WERI-Rb-1 (cell line): ENCODE measurements around the gene SRGAP3.

Experiments
- DNase-seq: peaks from one replicate; pipeline ENCODE4 v3.0.0-alpha.2; 2020
- H3K27ac ChIP-seq: fragments of 250-450 bp; sonication (Bioruptor Pico); 2 replicates; pipeline ENCODE4 v1.5.1; 2020; ENCODE audit warnings: mild to moderate bottlenecking, moderate library complexity
- H3K27me3 ChIP-seq: fragments of 250-450 bp; sonication (Bioruptor Pico); 2 replicates; pipeline ENCODE4 v1.5.1; 2021; ENCODE audit warnings: mild to moderate bottlenecking, low read depth, moderate library complexity; ENCODE audit not compliant: insufficient read depth, severe bottlenecking
- H3K36me3 ChIP-seq: fragments of 250-450 bp; sonication (Bioruptor Pico); 2 replicates; pipeline ENCODE4 v1.5.1; 2020; ENCODE audit warnings: mild to moderate bottlenecking, moderate library complexity
- H3K4me3 ChIP-seq: 2 replicates; pipeline ENCODE4 v1.5.1; 2011; ENCODE audit warnings: low read depth, mild to moderate bottlenecking, control low read depth, low read length
- H3K9me3 ChIP-seq: fragments of 250-450 bp; sonication (Bioruptor Pico); 2 replicates; pipeline ENCODE4 v1.5.1; 2021; ENCODE audit warnings: mild to moderate bottlenecking, moderate library complexity; ENCODE audit not compliant: severe bottlenecking
- CTCF ChIP-seq: IDR thresholded peaks from 2 replicates; pipeline ENCODE4 v1.5.1; 2011; ENCODE audit warnings: low read depth, mild to moderate bottlenecking, control low read depth, inconsistent platforms, low read length

Gene SRGAP3

DNA sequence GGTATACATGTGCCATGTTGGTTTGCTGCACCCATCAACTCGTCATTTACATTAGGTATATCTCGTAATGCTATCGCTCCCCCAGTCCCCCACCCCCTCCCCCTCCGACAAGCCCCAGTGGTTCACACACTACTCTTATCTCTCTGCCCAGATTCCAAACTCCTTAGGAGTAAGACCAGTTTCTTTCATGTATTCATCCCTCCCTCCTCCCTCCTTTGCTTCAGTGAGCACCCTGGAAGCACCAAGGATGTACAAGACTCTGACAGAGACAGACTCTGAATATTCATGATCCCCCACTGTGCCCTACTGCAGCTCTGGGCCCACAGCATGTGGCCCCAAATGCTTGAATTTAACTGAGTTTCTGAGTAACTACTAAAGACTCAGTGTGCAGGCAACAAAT, 172.4 kb downstream of the SRGAP3 start:
- H3K27ac ChIP-seq: no peak overlapping the region
- no peaks in the 10 kb centered on the region for H3K9me3 ChIP-seq
- H3K4me3 ChIP-seq: no peak overlapping the region
- no peak for DNase-seq
- H3K36me3 ChIP-seq: peaks cover 4% of the 10 kb centered on the region; the same call in 1 of the 2 replicates
- no peak for TF ChIP-seq CTCF
- no peaks in the 10 kb centered on the region for H3K27me3 ChIP-seq

DNA sequence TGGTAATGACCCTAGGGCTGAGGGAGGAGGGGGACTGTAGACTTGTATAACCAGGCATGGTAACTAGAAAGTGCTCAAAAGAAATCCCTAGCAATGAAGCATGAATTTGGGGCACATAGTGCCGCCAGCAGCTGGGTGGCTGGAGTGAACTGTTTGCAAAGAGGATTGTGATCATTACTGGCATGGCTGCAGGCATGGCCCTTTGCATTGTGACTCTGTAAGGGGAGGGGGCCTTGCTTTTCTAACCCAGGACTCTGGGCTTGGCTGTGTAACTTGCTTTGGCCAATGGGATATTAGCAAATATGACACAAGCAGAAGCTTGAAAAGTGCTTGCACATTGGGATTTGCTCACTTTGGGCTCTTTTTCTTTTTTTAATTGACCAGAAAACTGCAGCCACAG, 173.7 kb downstream of the SRGAP3 start:
- Histone ChIP-seq H3K27me3 (no peaks in the 10 kb centered on the region), H3K9me3 (no peaks in the 10 kb centered on the region), H3K27ac (no peak overlapping the region), H3K4me3 (no peak overlapping the region), H3K36me3 (peaks cover 4% of the 10 kb centered on the region; the same call in 1 of the 2 replicates)
- DNase-seq: no peak
- TF ChIP-seq CTCF: no peak

DNA sequence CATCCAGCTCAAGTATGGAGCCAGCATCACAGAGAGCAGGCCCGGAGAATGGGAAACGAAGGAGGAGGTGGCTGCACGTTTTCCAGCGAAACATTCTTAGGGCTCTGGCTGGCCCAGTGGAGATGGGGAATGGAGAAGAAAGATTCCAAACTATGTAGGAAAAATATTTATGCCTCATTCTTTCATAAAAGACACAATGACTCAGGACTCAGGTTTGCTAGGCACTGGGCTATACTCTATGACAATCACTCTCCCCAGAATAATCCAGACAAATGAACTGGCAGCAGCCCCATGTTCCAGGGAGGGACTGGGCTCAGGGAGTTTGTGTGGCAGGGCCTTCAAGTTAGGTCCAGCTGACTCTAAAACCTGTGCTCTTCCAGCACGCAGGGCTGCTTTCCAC, 175.4 kb downstream of the SRGAP3 start:
- no peaks in the 10 kb centered on the region for H3K27me3 ChIP-seq
- no peaks in the 10 kb centered on the region for H3K36me3 ChIP-seq
- no peak overlapping the region for H3K4me3 ChIP-seq
- no peak overlapping the region for H3K27ac ChIP-seq
- H3K9me3 ChIP-seq: no peaks in the 10 kb centered on the region
- TF ChIP-seq CTCF: no peak
- DNase-seq: no peak

DNA sequence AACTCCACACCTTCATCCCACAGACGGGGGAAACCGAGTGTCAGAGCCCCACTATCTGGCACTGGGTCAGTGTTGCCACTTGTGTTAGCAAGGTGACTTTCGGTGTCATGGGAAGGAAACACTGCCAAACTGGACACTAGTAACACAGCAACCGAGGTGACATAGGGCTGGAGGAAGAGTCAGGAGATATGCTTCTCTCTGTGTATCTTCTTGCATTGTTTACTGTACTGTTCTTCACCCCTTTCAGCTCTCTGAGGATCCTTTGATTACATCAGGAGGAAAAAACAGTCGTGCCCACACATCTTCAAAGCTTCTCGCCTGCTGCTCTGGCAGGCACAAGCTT, 176.8 kb downstream of the SRGAP3 start:
- Histone ChIP-seq H3K4me3 (no peak overlapping the region), H3K27me3 (no peaks in the 10 kb centered on the region), H3K27ac (no peak overlapping the region), H3K9me3 (no peaks in the 10 kb centered on the region), H3K36me3 (no peaks in the 10 kb centered on the region)
- no peak for TF ChIP-seq CTCF
- no peak for DNase-seq

DNA sequence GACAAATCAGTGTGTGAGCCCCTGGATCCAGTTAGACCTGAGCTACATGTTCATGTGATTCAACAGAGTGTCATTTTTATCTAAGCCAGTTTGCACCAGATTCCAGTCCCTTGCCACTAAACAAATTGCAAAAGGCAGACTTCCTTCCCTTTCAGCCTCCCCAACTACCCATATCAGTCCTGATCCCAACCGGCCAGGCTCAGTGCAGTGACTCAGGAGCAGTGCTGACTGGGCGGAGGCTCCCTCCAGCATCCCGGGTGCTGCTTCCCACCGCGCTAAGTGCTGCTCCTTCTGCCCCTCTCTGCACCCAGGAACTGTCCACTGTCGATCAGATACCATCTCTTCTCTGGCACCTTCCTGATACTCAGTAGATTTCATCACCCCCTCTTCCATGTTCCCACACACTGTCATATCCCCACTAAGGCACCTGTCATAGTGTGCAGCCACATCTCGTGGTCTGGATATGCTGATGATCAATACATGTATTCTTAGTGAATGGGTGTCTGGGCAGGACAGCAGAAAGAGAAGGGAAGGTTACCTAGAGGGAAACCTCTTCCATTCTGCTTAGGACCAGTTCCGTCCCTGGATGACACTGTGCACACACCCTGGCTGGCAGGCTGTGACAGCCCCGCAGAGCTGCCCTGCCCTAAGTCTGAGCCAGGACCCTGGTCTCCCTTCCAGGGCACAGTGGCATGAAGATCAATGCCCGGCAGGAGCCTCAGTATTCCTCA, 177.3 kb downstream of the SRGAP3 start:
- no peaks in the 10 kb centered on the region for H3K9me3 ChIP-seq
- no peaks in the 10 kb centered on the region for H3K36me3 ChIP-seq
- no peak for DNase-seq
- no peak overlapping the region for H3K4me3 ChIP-seq
- no peak for TF ChIP-seq CTCF
- H3K27me3 ChIP-seq: no peaks in the 10 kb centered on the region
- no peak overlapping the region for H3K27ac ChIP-seq

GRCh38 chr3:9070961-9071360, 178.5 kb downstream of the SRGAP3 start:
- no peak for TF ChIP-seq CTCF
- H3K9me3 ChIP-seq: no peaks in the 10 kb centered on the region
- no peak overlapping the region for H3K27ac ChIP-seq
- no peak for DNase-seq
- no peaks in the 10 kb centered on the region for H3K27me3 ChIP-seq
- H3K36me3 ChIP-seq: no peaks in the 10 kb centered on the region
- no peak overlapping the region for H3K4me3 ChIP-seq
